GM12864 (cell line): ENCODE data around the gene TRMT44.

Source experiments
- DNase-seq: peaks from one replicate; pipeline ENCODE4 v3.0.0-alpha.2; 2011; ENCODE audit warnings: low read depth
- H3K4me3 ChIP-seq: 2 replicates; pipeline ENCODE4 v1.5.1; 2011; ENCODE audit warnings: mild to moderate bottlenecking, low read depth, low read length, control low read depth
- CTCF ChIP-seq: IDR thresholded peaks from 2 replicates; pipeline ENCODE4 v1.5.1; 2011; ENCODE audit warnings: low read depth, mild to moderate bottlenecking, moderate library complexity, low read length, control low read depth, inconsistent platforms; ENCODE audit errors: missing control alignments

Gene TRMT44

GRCh38 chr4:8493484-8493883 is 52.9 kb downstream of the TRMT44 start:
- DNase-seq: no peak
- TF ChIP-seq CTCF: no peak
- H3K4me3 ChIP-seq: no peak overlapping the region

- TF ChIP-seq CTCF: no peak
Observed at GRCh38 chr4:8494218-8494617, 53.6 kb downstream of the TRMT44 start.

GRCh38 chr4:8494983-8495548 is 54.5 kb downstream of the TRMT44 start:
- no peak overlapping the region for H3K4me3 ChIP-seq
- DNase-seq: no peak
- no peak for TF ChIP-seq CTCF

More at GRCh38 chr4:8494218-8494617, 53.6 kb downstream of the TRMT44 start:
- H3K4me3 ChIP-seq: no peak overlapping the region
- no peak for DNase-seq

GRCh38 chr4:8495803-8496202 is 55.2 kb downstream of the TRMT44 start:
- H3K4me3 ChIP-seq: no peak overlapping the region
- no peak for DNase-seq
- TF ChIP-seq CTCF: no peak

- no peak for DNase-seq
- no peak overlapping the region for H3K4me3 ChIP-seq
- no peak for TF ChIP-seq CTCF
Observed at GRCh38 chr4:8497762-8498161, 57.2 kb downstream of the TRMT44 start.

GRCh38 chr4:8500966-8501365 is 60.4 kb downstream of the TRMT44 start:
- no peak for TF ChIP-seq CTCF
- no peak for DNase-seq
- no peak overlapping the region for H3K4me3 ChIP-seq

- no peak overlapping the region for H3K4me3 ChIP-seq
- no peak for DNase-seq
- TF ChIP-seq CTCF: no peak
Observed at GRCh38 chr4:8501781-8502180, 61.2 kb downstream of the TRMT44 start.
